HUES64 (cell line): ENCODE measurements around the gene LDLRAD4.

Experiments used
- H3K27ac ChIP-seq: 2 replicates; pipeline ENCODE4 v1.7.0; 2013; ENCODE audit warnings: low read depth, low read length, inconsistent platforms
- H3K27me3 ChIP-seq: 2 replicates; pipeline ENCODE4 v1.6.1; 2013; ENCODE audit warnings: mild to moderate bottlenecking, low read length; ENCODE audit not compliant: insufficient read depth
- H3K36me3 ChIP-seq: 2 replicates; pipeline ENCODE4 v1.6.1; 2013; ENCODE audit warnings: mild to moderate bottlenecking, low read length; ENCODE audit not compliant: insufficient read depth
- H3K4me1 ChIP-seq: 2 replicates; pipeline ENCODE4 v1.6.1; 2013; ENCODE audit warnings: mild to moderate bottlenecking, low read length, moderate library complexity; ENCODE audit not compliant: insufficient read depth
- H3K4me3 ChIP-seq: 2 replicates; pipeline ENCODE4 v1.5.1; 2013; ENCODE audit warnings: mild to moderate bottlenecking, low read length, moderate library complexity
- H3K9ac ChIP-seq: 2 replicates; pipeline ENCODE4 v1.6.1; 2013; ENCODE audit warnings: mild to moderate bottlenecking, low read depth, low read length
- H3K9me3 ChIP-seq: 2 replicates; pipeline ENCODE4 v1.6.1; 2013; ENCODE audit warnings: low read depth, low read length; ENCODE audit not compliant: insufficient read depth
- WGBS: fragments of 150-250, 120-280 bp; methylation state at CpG from one replicate; pipeline ENCODE4 v1.1.7; 2013; ENCODE audit warnings: missing lambda C conversion rate; 5-methylcytosine and 5-hydroxymethylcytosine counted together

LDLRAD4 gene

GRCh38 chr18:13377496-13377895 lies 158.9 kb downstream of the LDLRAD4 start:
- Histone ChIP-seq H3K27ac (no peak overlapping the region), H3K4me1 (peaks cover 7% of the 10 kb centered on the region; the same call in 1 of the 2 replicates), H3K36me3 (no peaks in the 10 kb centered on the region), H3K9me3 (no peaks in the 10 kb centered on the region), H3K9ac (no peak overlapping the region), H3K4me3 (no peak overlapping the region), H3K27me3 (no peaks in the 10 kb centered on the region)
- WGBS, result 95% methylated on average over 8 of the region's 8 CpGs

DNA sequence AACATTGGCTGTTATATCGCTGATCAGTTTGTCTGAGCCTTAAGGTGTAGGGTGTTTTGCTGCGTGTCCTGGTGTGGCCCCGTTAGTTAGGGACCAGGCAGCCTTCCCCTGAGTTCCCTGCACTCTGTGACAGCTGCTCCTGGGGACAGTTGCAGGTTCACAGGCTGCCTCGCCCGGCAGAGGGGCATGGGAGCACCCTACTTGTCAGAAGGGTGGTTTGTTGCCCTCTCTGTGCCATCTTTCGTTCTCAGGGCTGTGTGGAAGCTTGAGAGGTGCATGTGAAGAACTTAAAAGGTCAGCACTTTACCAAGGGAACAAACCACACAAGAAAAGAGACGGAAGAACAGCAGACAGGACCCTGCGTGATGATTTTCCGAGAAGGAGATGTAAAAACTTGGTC lies 159.6 kb downstream of the LDLRAD4 start:
- H3K9ac ChIP-seq, result no peak overlapping the region
- H3K36me3 ChIP-seq, result no peaks in the 10 kb centered on the region
- peaks cover 7% of the 10 kb centered on the region; the same call in 1 of the 2 replicates for H3K4me1 ChIP-seq
- no peak overlapping the region for H3K27ac ChIP-seq
- H3K27me3 ChIP-seq, result no peaks in the 10 kb centered on the region
- no peaks in the 10 kb centered on the region for H3K9me3 ChIP-seq
- WGBS, result 88% methylated on average over 9 of the region's 9 CpGs
- H3K4me3 ChIP-seq, result no peak overlapping the region

DNA sequence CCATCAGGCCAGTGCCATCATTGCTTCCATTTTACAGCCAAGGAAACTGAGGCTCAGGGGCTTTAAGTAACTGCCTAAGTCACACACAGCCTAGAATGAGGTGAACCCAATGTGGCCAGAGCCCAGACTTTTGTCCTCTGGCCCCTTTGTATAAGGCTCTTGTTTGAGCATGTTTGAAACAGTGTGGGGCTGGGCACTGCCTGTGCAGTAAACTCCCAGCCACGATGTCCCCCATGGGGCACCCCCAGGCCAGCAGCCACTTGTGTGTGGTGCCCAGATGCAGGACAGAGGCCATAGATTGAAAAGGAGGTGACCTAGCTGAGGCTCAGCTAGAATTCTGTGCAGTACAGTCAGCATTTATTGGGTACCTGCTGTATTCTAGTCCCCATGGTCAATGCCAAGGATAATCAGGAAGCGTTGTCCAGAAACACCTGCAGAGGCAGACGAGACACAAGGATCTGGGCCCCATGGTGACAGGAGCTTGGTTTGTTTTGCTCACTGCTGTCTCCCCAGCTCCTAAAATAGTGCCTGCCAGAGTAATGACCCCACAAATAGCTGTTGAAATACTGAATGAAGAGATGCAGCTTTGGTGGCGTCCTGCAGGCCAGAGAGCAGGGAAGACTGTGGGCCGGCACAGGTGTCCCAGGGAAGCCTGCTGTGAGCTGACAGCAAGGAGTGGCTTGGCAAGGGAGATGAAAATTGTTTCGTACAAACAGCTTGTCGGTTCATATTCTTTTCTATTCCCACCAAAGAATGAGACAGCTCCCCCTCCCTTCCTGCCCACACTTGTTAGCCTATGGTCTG lies 160.7 kb downstream of the LDLRAD4 start:
- no peak overlapping the region for H3K27ac ChIP-seq
- H3K9me3 ChIP-seq, result no peaks in the 10 kb centered on the region
- H3K27me3 ChIP-seq, result no peaks in the 10 kb centered on the region
- no peaks in the 10 kb centered on the region for H3K36me3 ChIP-seq
- WGBS, result 80% methylated on average over 7 of the region's 7 CpGs
- peaks cover 7% of the 10 kb centered on the region; the same call in 1 of the 2 replicates for H3K4me1 ChIP-seq
- no peak overlapping the region for H3K9ac ChIP-seq
- no peak overlapping the region for H3K4me3 ChIP-seq

GRCh38 chr18:13379930-13380690 lies 161.6 kb downstream of the LDLRAD4 start:
- WGBS, result 91% methylated on average over 18 of the region's 18 CpGs
- no peak overlapping the region for H3K27ac ChIP-seq
- H3K27me3 ChIP-seq, result no peaks in the 10 kb centered on the region
- H3K9me3 ChIP-seq, result no peaks in the 10 kb centered on the region
- peaks cover 7% of the 10 kb centered on the region; the same call in 1 of the 2 replicates for H3K4me1 ChIP-seq
- no peaks in the 10 kb centered on the region for H3K36me3 ChIP-seq
- no peak overlapping the region for H3K9ac ChIP-seq
- no peak overlapping the region for H3K4me3 ChIP-seq

DNA sequence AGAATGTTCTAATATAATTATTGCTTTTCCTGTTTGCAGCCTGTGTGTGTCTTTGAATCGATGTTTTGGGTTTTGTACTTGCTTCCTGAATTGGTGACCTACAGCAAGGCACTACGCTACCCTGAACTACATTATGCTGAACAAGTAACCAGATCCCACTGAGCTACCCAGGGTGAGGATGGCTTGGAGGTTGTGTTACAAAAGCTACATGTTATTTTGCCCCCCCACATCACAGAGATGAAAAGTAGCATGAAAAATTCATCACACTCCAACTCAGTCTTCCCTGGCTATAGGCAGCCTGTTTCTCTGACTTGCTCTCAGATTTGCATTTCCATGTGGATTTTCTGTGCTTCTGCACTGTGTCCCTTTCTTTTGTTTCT lies 162.1 kb downstream of the LDLRAD4 start:
- Histone ChIP-seq H3K27me3 (no peaks in the 10 kb centered on the region), H3K27ac (no peak overlapping the region), H3K4me3 (no peak overlapping the region), H3K9me3 (no peaks in the 10 kb centered on the region), H3K36me3 (no peaks in the 10 kb centered on the region), H3K4me1 (peaks cover 4% of the 10 kb centered on the region; the same call in 1 of the 2 replicates), H3K9ac (no peak overlapping the region)
- 96% methylated on average over 2 of the region's 2 CpGs for WGBS

DNA sequence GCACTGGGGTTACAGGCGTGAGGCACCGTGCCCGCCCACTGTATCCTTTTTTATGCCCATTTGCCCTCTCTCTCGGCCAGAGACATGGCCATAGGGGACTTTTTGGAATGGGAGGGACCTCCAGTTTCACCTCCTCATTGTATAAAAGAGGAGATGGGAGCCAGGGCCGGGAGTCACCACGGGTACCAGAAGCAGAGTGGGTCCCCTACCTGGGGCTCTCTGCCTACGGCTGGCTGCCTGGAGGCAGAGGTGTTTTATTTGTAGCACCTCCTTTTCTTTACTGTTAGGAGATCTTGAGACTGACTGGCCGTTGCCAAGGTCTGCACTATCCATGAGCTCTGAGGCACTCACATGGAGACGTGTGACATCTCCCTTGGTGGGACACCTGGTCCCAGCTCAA lies 162.8 kb downstream of the LDLRAD4 start:
- Histone ChIP-seq H3K4me3 (no peak overlapping the region), H3K36me3 (no peaks in the 10 kb centered on the region), H3K27me3 (no peaks in the 10 kb centered on the region), H3K9me3 (no peaks in the 10 kb centered on the region), H3K4me1 (peaks cover 2% of the 10 kb centered on the region; the same call in 1 of the 2 replicates), H3K27ac (no peak overlapping the region), H3K9ac (no peak overlapping the region)
- WGBS, result 93% methylated on average over 9 of the region's 9 CpGs

GRCh38 chr18:13381944-13382365 lies 163.4 kb downstream of the LDLRAD4 start:
- Histone ChIP-seq H3K36me3 (no peaks in the 10 kb centered on the region), H3K27me3 (no peaks in the 10 kb centered on the region), H3K27ac (no peak overlapping the region), H3K9ac (no peak overlapping the region), H3K4me1 (peaks cover 2% of the 10 kb centered on the region; the same call in 1 of the 2 replicates), H3K4me3 (no peak overlapping the region), H3K9me3 (no peaks in the 10 kb centered on the region)
- 95% methylated on average over 14 of the region's 14 CpGs for WGBS

GRCh38 chr18:13382366-13382953 lies 163.9 kb downstream of the LDLRAD4 start:
- Histone ChIP-seq H3K9me3 (no peaks in the 10 kb centered on the region), H3K4me3 (no peak overlapping the region), H3K4me1 (peaks cover 2% of the 10 kb centered on the region; the same call in 1 of the 2 replicates), H3K36me3 (no peaks in the 10 kb centered on the region), H3K27me3 (no peaks in the 10 kb centered on the region), H3K9ac (no peak overlapping the region), H3K27ac (no peak overlapping the region)
- WGBS, result 97% methylated on average over 8 of the region's 9 CpGs

DNA sequence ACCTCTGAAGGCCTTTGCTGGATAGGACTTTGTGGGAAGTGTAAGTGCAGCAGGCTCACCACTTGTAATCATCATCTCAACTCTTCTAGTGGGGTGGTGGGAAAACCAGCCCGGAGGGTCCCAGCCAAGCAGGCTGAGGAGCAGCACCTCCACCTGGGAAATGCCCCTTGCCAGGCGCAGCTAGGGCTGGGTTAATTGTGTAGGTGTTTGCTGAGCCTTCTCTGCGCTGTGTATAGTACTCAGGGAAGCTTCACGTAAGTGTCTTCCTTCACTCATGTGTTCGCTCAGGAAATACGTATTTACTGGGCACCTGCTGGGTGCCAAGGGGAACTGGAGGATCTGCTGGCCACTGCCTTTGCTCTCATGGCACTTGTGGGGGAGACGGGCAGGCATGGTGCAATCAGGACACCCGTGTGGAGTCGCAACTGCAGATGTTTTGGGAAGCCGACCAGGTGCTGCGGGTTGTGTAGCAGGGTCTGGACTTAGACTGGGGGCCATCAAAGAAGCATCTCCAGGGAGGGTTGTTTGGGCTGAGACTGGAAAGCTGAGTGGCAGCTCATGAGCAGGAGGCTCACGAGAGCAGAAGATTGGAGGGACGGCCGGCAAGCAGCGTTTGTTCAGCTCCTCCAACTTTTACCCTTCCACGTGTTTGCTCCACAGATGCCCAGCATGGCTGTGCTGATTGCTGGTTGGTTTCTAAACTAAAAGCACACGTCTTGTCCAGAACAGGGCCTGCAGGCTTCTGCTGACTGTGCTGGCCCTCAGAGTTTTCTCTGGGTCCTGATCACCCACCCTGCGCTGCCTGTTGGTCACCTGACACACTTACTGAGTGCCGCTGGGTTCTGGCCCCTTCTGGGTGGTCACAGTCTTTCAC lies 164.6 kb downstream of the LDLRAD4 start:
- 92% methylated on average over 19 of the region's 19 CpGs for WGBS
- H3K27me3 ChIP-seq, result no peaks in the 10 kb centered on the region
- no peak overlapping the region for H3K9ac ChIP-seq
- H3K4me1 ChIP-seq, result peaks cover 2% of the 10 kb centered on the region; the same call in 1 of the 2 replicates
- no peak overlapping the region for H3K27ac ChIP-seq
- H3K4me3 ChIP-seq, result no peak overlapping the region
- no peaks in the 10 kb centered on the region for H3K36me3 ChIP-seq
- H3K9me3 ChIP-seq, result no peaks in the 10 kb centered on the region

DNA sequence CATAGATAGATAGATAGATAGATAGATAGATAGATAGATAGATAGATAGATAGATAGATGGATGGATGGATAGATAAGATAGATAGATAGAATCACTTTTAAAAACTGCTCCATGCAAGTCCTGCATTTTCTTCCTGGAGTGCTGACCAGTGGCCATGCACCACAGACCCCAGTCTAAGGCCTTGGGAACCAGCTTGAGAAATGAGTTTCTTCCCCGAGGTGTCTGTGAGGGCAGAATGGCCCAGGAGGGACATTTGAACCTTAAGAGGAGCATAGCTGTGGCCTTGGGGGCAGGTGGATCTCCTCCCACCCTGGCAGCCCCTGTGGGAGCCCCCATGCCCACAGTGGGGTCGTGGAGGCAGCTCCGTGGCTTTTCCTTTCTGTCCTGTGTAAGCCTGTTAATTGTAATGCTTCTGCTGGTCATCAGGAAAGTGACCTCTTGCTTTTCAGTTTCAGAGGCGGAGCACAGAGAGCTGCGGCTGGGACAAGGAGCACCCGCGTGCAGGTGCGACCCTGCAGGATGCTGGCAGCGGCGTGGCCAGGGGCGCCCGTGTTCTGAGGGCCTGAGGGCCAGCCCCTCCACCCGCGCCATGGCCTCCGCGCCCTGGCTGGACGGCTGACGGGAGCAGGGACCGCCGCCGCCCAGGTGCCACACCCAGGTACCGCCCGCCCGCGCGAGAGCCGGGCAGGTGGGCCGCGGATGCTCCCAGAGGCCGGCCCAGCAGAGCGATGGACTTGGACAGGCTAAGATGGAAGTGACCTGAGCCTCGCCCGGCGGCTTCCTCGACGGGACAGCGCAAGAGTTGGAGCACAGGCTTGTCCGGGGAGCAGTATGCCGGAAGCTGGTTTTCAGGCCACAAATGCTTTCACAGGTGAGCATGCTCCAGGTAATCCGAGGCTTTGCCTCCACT lies 168.6 kb downstream of the LDLRAD4 start:
- 94% methylated on average over 40 of the region's 40 CpGs for WGBS
- H3K36me3 ChIP-seq, result no peaks in the 10 kb centered on the region
- no peak overlapping the region for H3K27ac ChIP-seq
- H3K4me1 ChIP-seq, result peaks cover 2% of the 10 kb centered on the region; the same call in 1 of the 2 replicates
- no peak overlapping the region for H3K4me3 ChIP-seq
- no peaks in the 10 kb centered on the region for H3K27me3 ChIP-seq
- H3K9me3 ChIP-seq, result no peaks in the 10 kb centered on the region
- no peak overlapping the region for H3K9ac ChIP-seq
